Renal pelvis (tissue), 4 donors: ENCODE results near the gene MED29. TPM values are rescaled to one million over a fixed set of nuclear protein-coding genes. Genes with fewer than 3 reads are reported as not detected.

Experiments
- DNase-seq: peaks from one replicate; pipeline ENCODE4 v3.0.0-alpha.2; 2013
- polyA plus RNA-seq, 3 donors: library from polyadenylated mRNA; unstranded; fragments of 120-200 nt; gene quantifications; one replicate each; pipeline ENCODE4 v1.2.1, GENCODE V29; 2013; ENCODE audit not compliant: insufficient read length in 3 of 3

Gene MED29
- polyA plus RNA-seq, 3 donors = 39.9 to 42.5 (median 41.3) TPM

DNA sequence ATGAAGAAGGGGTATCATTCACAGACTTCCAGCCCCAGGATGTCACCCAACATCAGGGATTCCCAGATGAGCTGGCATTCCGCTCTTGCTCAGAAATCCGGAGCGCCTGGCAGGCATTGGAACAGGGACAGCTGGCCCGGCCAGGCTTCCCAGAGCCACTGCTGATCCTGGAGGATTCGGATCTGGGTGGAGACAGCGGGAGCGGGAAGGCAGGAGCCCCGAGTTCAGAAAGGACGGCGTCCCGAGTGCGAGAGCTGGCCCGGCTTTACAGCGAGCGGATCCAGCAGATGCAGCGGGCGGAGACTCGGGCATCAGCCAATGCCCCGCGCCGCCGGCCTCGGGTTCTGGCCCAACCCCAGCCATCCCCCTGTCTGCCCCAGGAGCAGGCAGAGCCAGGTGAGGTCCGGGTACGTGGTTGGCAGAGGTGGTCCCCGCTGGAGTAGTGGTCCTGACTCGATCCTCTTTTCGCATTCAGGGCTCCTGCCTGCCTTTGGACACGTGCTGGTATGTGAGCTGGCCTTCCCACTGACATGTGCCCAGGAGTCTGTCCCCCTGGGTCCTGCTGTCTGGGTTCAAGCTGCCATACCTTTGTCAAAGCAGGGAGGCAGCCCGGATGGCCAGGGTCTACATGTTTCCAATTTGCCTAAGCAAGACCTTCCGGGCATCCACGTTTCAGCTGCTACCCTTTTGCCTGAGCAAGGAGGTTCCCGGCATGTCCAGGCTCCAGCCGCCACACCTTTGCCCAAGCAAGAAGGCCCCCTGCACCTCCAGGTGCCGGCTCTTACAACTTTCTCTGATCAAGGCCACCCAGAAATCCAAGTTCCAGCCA lies 32.3 kb downstream of the MED29 start:
- no peak for DNase-seq

DNA sequence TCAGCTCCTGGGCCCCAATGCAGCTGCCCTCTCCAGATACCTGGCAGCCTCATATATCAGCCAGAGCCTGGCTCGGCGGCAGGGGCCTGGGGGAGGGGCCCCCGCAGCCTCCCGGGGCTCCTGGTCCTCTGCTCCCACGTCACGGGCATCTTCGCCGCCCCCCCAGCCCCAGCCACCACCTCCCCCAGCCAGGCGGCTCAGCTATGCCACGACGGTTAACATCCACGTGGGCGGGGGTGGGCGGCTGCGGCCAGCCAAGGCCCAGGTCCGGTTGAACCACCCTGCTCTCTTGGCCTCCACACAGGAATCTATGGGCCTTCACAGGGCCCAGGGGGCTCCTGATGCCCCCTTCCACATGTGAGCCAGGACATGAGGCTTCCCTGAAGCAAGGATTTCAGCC lies 33.8 kb downstream of the MED29 start:
- DNase-seq = no peak

DNA sequence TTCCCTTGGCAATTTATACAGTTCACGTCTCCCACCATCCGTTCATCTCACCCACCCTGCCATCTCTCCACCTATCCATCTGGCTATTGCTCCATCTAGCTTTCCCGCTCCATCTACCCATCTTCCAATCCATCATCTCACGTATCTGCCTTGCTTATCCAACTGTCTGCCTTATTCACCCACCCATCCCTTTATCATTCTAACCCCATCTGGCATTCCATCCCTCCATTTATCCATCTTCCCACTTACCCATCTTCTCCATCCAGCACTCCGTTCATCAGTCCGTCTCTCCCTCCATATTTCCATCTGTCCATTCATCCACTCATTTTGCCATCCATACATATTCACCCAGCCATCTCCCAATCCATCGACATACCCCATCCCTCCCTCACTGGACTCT lies 34.6 kb downstream of the MED29 start:
- DNase-seq = no peak

DNA sequence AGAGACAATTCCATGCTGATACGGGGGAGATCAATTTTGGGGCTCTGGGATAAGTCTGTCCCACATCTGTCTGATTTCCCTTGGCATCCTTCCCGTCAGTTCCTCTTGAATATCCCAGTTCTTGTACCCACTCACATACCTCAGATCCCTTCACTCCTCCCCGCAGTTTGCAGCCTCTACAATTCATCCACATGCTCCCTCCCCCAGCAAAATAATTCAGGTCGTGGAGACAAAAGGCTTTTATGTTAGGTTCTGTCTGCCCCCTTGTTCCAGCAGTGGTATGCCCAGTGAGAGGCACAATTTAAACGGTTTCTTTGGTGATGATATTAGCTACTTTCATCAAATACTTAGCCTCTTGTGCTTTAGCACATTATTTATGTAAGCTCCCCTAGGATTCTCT lies 35.0 kb downstream of the MED29 start:
- no peak for DNase-seq

DNA sequence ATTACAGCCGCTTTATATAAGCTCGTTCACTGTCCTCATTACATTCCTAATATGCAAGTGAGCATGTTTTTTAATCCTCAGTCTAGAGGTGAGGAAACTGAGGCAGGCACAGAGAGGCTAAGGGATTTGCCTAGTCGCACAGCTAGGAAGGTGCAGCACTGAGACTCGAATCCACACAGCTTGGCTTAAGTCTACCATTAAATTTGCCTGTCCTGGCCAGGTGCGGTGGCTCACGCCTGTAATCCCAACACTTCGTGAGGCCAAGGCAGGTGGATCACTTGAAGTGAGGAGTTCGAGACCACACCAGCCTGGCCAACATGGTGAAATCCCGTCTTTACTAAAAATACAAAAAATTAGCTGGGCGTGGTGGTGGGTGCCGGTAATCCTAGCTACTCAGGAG lies 36.5 kb downstream of the MED29 start:
- no peak for DNase-seq

DNA sequence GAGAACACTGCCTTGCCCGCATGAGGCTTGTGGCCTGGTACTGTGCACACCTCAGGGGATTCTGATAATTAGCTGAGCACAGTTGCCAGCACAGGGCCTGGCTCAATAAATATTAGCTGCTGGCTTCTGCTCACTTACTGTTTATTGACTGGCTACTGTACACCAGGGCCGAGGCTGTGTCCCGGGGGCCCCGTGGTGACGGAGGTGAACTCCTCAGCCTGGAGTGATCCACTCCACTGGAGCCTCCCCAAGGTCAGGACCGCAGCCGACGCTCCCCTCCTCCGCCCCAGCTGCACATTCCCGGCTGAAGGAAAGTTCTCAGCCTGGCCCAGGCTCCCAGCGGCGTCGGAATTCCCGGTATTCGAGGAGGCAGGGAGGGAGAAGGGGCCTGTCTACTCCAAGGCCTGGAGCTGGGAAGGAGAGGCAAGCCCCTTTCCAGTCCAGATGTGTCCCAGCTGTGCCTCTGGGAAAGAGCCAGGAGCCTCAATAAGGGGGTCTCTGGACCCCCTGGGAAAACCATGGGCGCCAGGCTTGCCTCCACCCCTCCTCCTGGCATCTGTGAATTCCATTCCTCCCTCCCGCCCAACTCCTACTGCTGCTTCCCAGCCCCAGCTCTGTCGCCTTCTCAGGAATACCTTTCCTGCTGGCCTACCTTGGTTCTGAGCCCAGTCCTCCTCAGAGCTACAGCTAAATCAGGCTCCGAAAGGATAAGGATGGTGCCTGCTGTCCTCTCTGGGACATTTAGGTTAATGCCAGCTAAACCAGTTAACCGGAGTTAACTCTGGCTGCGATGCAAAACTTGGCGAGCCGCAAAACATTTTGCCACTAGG lies 37.3 kb downstream of the MED29 start:
- peak; percentile 90 for DNase-seq

DNA sequence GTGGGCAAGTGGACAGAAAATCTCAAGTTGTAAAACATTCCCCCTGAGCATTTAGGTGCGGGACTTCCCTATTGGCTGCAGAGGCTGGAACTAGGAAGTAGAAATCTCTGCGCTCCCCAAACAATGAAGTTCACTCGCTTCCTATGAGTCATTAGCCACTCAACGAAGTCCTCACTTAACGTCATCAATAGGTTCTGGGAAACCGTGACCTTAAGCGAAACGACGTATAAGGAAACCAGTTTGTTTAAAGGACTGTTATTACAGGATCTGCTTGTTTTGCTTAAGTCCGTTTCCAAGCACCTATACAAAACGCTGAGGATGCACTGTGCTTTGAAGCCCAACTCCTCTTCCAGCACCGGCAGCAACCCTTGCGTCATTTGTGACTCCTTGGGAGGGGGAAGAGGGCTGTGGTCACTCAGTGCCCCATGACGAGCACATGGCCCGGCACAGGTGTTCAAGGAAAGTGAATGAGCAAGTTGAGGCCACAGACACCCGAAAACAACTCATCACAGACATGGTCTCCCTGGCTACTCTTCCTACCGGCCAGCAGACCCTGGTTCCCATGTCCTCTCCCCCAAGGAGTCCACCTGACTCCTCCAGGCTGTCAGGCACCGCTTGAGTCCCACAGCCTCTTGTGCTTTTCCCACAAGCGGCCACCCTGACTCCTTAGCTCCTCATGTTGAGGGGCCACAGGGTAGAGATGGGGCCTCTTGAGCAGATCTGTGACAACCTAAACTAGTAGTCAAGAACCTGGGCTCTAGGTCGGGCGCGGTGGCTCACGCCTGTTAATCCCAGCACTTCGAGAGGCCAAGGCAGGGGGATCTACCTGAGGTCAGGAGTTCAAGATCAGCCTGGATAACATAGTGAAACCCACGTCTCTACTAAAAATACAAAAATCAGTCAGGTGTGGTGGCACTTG lies 39.8 kb downstream of the MED29 start:
- no peak for DNase-seq

DNA sequence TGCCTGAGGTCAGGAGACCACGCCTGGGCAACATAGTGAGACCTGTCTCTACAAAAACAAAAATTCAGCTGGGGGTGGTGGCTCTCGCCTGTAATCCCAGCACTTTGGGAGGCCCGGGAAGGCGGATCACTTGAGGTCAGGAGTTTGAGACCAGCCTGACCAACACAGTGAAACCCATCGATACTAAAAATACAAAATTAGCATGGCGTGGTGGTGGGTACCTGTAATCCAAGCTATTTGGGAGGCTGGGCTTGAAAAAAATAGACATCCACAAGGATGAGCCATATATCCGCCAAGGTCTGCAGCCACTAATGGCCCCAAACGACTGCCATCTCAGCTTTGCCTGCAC lies 41.5 kb downstream of the MED29 start:
- DNase-seq = no peak

DNA sequence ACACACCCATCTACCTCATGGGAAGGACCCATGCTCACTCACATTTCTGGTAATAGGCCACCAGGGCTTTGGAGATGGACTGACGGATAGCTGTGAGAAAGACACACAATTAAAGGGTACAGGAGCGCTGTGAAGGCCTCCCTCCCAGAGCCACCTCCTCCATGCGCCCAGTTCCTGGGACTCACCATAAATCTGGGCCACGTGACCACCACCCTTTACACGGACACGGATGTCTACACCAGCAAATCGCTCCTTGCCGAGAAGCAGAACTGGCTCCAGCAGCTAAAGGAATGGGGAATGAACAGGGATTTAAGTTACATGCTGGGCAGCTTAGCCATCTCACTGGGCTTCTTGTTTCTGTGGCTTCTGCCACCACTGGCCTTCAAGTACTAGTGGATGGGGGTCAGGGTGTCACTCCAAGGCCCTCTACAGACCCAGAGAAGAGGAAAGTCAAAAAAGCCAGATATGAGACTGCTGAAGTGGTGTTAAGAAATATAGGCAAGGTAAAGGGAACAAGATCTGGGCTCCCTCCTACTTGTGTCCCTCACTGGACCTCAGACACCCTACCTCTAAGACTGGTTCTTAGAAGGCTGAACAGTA lies 42.4 kb downstream of the MED29 start:
- no peak for DNase-seq

DNA sequence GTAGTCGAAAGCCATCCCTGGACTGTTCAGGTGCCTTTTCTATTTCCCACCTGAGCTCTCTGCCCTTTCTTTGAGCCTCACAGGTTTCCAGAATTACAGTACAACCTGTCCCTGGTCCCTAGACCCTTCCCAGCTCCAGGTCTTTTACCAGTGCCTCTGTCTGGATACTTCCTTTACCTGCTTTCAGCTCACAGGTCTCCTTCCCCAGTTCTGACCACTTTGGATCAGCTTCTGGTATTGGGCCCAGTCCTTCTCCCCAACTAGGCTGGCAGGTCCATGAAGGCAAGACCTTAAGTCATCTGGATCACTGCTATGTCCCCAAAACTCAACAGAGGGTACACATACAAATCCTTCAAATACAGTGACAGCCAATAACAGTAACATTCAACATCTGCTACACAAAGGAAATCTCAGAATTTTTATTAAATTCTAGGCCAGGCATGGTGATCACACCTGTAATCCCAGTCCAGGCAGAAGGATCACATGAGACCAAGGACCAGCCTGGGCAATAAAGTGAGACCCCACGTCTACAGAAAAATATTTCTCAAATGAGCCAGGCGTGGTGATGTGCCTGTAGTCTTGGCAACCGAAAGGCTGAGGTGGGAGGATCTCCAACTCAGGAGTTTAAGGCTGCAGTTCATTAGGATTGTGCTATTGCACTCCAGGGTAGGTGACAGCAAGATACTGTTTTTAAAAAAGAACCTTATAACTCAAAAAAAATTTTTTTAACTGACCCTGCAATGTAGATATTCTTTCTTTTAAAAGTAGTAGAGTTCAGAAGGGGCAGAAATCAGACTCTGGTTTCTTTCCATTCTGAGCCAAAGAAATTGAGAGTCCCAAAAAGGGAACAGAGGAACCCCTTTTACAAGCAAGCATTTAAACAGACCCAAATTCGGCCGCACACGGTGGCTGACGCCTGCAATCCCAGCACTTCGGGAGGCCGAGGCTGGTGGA lies 43.2 kb downstream of the MED29 start:
- no peak for DNase-seq

DNA sequence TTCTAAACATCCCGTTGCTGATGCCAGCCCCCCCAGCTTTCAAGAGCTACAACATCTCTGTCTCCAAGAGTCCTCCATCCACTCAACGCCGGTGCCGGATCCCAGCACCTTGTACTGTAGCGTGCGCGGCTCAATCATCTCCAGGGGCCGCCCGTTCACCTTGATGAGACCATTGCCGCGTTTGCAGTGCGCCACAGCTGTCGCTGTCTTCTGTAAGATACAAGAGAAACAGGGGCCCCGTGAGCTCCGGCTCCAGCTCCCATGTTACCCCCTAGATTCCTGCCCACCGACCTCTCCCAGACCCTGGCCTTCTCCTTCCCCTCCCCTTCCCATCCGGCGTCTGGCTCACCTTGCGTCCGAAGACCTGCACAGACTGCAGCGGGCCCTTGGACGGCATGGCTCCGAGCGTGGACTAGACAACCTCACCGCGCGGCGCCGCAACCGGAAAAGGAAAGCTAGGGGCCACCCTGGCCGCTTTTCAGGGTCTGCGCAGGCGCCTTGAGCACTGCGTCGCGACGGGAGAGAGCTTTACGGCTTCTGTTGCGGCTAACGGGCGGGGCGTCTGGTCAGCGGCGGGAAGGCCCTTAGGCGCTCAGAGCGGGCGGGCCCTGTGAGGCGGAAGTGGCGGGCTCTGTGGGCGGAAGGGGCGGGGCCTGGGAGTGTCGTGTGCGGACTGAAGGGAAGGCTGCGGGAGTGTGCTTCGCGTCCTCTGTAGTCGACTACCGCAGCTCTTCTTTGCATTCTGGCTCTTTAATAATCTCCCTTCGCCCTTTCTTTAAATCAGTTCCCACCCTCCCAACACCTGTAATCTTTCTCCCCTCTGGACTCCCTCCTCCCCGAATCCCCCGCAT lies 44.5 kb downstream of the MED29 start, which contains the start of gene RPS16:
Gene RPS16, minus strand, starts transcription at position 451 of the 851 bp plus-strand sequence. Its CDS starts 54 bp downstream, at position 397.
- peak; percentile 97 for DNase-seq

DNA sequence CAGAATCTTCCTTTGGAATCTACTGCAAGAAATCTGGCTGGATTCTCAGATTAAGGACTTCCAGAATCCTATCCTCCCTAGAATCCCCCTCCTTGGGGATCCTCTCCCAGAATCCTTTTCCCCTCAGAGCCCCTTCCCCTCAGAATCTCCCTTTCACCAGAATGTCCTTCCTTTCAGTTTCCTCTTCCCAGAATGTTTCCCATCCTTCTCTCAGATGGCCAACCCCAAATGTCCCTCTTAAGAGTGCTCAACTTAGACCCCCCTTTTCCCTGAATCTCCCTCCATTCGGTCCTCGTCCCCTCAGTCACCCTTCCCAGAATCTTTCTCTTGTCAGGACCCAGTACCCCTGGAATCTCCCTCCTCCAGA lies 45.2 kb downstream of the MED29 start:
- no peak for DNase-seq

DNA sequence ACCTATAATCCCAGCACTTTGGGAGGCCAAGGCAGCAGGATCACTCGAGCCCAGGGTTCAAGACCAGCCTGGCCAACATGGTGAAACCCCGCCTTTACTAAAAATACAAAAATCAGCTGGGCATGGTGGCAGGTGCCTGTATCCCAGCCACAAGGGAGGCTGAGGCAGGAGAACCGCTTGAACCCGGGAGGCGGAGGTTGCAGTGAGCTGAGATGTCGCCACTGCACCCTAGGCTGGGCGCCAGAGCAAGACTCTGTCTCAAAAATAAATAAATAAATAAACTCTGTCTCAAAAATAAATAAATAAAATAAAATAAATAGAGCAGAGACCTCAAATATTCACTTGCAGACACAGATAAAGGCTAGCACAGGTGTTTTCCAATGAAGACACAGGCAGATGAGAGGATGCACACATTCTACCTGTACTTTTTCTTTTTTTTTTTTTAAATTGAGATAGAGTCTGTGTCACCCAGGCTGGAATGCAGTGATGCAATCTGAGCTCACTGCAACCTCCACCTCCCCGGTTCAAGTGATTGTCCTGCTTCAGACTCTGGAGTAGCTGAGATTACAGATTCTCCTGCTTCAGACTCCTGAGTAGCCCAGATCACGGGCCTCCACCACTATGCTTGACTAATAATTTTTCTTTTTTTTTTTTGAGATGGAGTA lies 47.2 kb downstream of the MED29 start:
- DNase-seq = no peak

DNA sequence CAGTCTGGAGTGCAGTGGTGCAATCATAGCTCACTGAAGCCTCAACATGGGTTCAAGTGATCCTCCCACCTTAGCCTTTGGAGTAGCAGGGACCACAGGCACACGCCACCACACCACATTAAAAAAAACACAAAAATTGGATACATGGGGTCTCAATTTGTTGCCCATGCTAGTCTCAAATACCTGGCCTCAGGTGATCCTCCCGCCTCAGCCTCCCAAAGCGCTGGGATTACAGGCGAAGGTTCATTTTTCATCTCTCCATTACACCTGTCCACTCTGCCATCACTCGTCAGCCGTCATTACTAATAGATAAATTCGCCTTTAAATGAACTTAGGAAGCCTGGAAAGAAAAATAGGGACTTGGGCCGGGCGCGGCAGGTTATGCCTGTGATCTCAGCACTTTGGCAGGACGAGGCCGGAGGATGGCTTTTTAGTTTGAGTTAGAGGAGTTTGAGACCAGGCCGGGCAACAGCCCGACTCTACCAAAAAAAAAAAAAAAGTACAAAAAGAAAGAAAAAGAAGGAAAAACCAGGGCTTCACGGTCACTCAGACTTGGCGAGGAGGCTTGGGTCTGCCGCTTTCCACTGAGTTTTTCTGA lies 53.5 kb downstream of the MED29 start:
- no peak for DNase-seq

DNA sequence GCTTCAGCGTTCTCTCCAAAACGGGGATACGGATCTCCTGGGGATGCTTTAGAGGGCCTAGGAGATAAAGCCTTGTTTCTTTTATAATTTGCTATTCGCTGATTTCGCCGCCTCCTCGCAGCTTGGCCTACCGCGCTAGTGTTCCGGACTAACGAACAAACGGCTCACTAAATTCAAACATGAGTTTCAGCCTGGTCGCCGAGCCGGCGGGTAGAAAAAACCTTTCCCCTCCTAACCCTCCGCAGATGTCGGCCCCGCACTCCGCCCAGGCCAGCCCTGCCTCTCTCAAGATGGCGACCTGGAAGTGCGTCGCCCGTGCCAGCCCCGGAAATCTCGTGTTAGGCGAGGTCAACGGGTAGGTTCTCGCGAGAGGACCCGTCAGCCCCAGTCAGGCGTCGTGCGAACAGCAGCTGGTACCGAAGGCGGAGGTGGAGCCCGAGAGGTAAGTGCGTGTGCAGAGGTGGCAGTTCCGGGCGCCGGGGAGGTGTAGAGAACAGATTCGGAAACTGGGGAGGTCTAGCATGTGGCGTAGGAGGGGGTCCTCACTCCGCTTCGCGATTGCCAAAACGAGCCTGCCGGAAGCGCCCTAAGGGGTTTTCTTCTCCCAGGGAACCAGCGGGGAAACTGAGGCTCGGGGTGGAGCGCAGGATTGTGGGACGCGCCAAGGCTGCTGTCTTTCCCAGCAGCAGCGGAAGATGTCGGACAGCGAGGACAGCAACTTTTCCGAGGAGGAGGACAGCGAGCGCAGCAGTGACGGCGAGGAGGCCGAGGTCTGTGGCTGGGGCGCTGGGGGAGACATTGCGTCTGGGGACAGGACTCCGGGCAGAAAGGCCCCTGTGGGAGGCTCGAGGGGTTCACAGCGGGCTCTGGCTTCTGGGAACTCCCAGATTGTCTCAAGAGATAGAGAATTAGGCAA lies 54.3 kb downstream of the MED29 start, which contains the start of gene SUPT5H:
Gene SUPT5H, plus strand, starts transcription at position 387 of the 916 bp plus-strand sequence. Its CDS starts 309 bp downstream, at position 696.
- peak; percentile 97 for DNase-seq

DNA sequence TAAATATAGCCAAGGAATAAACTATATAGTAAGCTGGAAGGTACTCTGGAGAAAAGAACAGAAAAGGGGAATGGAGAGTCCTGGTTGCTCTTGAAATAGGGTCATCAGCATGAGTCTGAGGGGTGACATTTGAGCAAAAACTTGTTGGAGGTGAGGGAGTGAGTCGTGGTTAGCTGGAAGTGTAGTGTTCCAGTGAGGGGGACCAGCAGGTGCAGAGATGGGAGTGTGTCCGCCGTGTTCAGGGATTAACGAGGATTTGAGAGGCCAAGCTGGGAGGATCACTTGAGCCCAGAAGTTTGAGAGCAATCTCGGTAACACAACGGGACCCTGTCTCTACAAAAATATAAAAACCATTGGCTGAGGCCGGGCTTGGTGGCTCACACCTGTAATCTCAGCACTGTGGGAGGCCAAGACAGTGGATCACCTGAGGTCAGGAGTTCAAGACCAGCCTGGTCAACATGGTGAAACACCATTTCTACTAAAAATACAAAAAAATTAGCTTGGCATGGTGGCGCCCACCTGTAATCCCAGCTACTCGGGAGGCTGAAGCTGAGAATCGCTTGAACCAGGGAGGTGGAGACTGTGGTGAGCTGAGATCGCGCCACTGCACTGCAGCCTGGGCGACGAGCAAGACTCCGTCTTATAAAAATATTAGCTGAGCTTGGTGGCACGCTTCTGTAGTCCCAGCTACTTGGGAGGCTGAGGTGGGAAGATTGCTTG lies 55.3 kb downstream of the MED29 start:
- no peak for DNase-seq

DNA sequence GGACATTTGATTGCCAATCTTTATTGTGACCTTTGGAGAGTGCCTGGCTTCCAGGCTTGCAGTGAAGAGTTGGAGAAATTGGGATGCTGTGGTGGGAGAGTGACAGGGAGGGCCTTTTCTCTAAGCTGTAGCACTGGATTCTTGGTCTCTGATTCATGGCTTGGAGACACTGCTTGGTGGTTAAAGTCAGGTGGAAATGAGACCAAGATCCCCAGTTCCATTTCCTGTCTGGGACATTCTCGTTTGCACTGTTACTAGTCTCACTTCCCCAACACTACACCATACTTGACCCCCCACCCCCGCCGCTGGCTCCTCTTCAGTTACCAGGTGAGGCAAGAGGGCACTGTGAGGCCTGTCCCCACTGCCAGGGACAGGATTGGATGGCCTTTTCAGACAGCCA lies 57.1 kb downstream of the MED29 start:
- DNase-seq = no peak
